ENCODE results near the gene CLEC10A. TPM values are rescaled to one million over a fixed set of nuclear protein-coding genes. Genes with fewer than 3 reads are reported as not detected.

The CLEC10A gene
- polyA plus RNA-seq, 1 experiment = not detected

- Histone ChIP-seq H3K27me3 (ENCODE audit: control insufficient read depth, insufficient read depth, low read length) (peaks cover 16% of the 10 kb centered on the region), H3K4me3 (ENCODE audit: low read depth, low read length) (no peak overlapping the region), H3K36me3 (ENCODE audit: control insufficient read depth, insufficient read depth, low read length) (no peaks in the 10 kb centered on the region)
- DNase-seq (ENCODE audit: low read depth) = peak; percentile 35
- TF ChIP-seq CTCF (IDR thresholded peaks at IDR 0.05; ENCODE audit: insufficient read depth, low read depth, low read length) = peak; percentile 68
- POLR2A ChIA-PET = no interaction called here
- CTCF ChIA-PET = interaction anchor here (0.6 to 5.0 kb wide), 40 partner anchors 9 to 664 kb away, joined by 3 to 55 read pairs (median 5); partner anchors contain the start of genes ACADVL, CLEC10A, DLG4 and RNASEK
Observed at GRCh38 chr17:7045492-7046126, 34.4 kb downstream of the CLEC10A start.

- no peaks in the 10 kb centered on the region for H3K36me3 ChIP-seq (ENCODE audit: control insufficient read depth, insufficient read depth, low read length)
- CTCF ChIA-PET = interaction anchor here (0.6 to 5.0 kb wide), 4 partner anchors 93 to 253 kb away, joined by 3 to 44 read pairs (median 4); no protein-coding TSS in a partner anchor
- POLR2A ChIA-PET = interaction anchor here (0.6 kb wide), 1 partner anchor 196 kb away, joined by 3 read pairs; the partner anchor contains the start of gene PHF23
- DNase-seq (ENCODE audit: low read depth) = no peak
- peaks cover 14% of the 10 kb centered on the region for H3K27me3 ChIP-seq (ENCODE audit: control insufficient read depth, insufficient read depth, low read length)
- peak within 1 kb of the TSS; percentile 35 for H3K4me3 ChIP-seq (ENCODE audit: low read depth, low read length)
- TF ChIP-seq CTCF (IDR thresholded peaks at IDR 0.05; ENCODE audit: insufficient read depth, low read depth, low read length) = no peak
Observed at GRCh38 chr17:7043497-7044198, 36.4 kb downstream of the CLEC10A start, which contains the start of gene SLC16A11. SLC16A11 (minus strand) TSS chr17:7044092; CDS start chr17:7043513, 579 bp downstream.

- ChIA-PET CTCF (interaction anchor here (1.5 to 5.0 kb wide), 3 partner anchors 9 to 253 kb away, joined by 4 to 44 read pairs (median 6); no protein-coding TSS in a partner anchor), POLR2A (interaction anchor here (0.6 kb wide), 1 partner anchor 196 kb away, joined by 3 read pairs; the partner anchor contains the start of gene PHF23)
- Histone ChIP-seq H3K36me3 (ENCODE audit: control insufficient read depth, insufficient read depth, low read length) (no peaks in the 10 kb centered on the region), H3K4me3 (ENCODE audit: low read depth, low read length) (peak overlapping the region; percentile 35), H3K27me3 (ENCODE audit: control insufficient read depth, insufficient read depth, low read length) (peaks cover 14% of the 10 kb centered on the region)
- no peak for TF ChIP-seq CTCF (IDR thresholded peaks at IDR 0.05; ENCODE audit: insufficient read depth, low read depth, low read length)
- DNase-seq (ENCODE audit: low read depth) = no peak
Observed at GRCh38 chr17:7043182-7043496, 36.9 kb downstream of the CLEC10A start.

GRCh38 chr17:7042501-7043181, 37.4 kb downstream of the CLEC10A start:
- Histone ChIP-seq H3K27me3 (ENCODE audit: control insufficient read depth, insufficient read depth, low read length) (peaks cover 14% of the 10 kb centered on the region), H3K4me3 (ENCODE audit: low read depth, low read length) (no peak overlapping the region), H3K36me3 (ENCODE audit: control insufficient read depth, insufficient read depth, low read length) (no peaks in the 10 kb centered on the region)
- CTCF ChIA-PET = interaction anchor here (2.0 to 5.0 kb wide), 2 partner anchors 10 to 254 kb away, joined by 6 to 44 read pairs; no protein-coding TSS in a partner anchor
- POLR2A ChIA-PET = no interaction called here
- no peak for DNase-seq (ENCODE audit: low read depth)
- no peak for TF ChIP-seq CTCF (IDR thresholded peaks at IDR 0.05; ENCODE audit: insufficient read depth, low read depth, low read length)
